Measurements from ENCODE around the gene SLC38A5.

DNA sequence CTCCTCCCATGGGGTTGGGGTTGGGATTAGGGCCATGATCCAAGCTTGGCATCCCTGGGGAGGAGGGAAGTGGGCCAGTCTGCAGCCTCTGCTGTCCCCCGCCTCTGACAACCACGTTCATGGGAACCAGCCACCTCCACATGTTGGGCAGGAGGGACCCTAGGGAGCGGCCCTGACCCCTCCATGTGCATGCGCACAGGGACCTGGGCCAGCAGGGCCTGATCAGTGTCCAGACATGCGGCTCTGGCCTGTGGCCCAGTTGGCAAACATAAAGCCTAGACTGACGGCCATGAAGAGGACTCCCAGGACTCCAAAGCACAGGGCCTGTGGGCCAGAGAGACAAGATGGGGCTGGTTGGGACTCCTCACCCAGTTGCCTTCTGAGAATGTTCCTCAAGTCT is 11.3 kb downstream of the SLC38A5 start:
- TF ChIP-seq ZFX (IDR thresholded peaks at IDR 0.05) (no peak), CTCF (IDR thresholded peaks at IDR 0.05 in 2 of 3, conservative IDR thresholded peaks at IDR 0.05 in 1 of 3; ENCODE audit: borderline replicate concordance in 1 of 3, insufficient read depth in 1 of 3, low read depth in 2 of 3, low read length in 2 of 3) (no peak)
